Stimulated activated CD8-positive, alpha-beta memory T cell treated with anti-CD3 and anti-CD28 coated beads, Interleukin-4, amount 100 ng/mL, for 4 hours (primary cell): ENCODE results near the gene REEP5.
"Not testable (repeated sequence)": the region's sequence is repeated elsewhere in the genome, so short reads cannot be mapped to it uniquely, and the experiment has no call there.

Experiments used
- DNase-seq, 2 donors: peaks; one replicate each; pipeline ENCODE4 v3.0.0-alpha.2; 2020; ENCODE audit warnings: low read depth in 2 of 2, low spot score in 1 of 2

The REEP5 gene

DNA sequence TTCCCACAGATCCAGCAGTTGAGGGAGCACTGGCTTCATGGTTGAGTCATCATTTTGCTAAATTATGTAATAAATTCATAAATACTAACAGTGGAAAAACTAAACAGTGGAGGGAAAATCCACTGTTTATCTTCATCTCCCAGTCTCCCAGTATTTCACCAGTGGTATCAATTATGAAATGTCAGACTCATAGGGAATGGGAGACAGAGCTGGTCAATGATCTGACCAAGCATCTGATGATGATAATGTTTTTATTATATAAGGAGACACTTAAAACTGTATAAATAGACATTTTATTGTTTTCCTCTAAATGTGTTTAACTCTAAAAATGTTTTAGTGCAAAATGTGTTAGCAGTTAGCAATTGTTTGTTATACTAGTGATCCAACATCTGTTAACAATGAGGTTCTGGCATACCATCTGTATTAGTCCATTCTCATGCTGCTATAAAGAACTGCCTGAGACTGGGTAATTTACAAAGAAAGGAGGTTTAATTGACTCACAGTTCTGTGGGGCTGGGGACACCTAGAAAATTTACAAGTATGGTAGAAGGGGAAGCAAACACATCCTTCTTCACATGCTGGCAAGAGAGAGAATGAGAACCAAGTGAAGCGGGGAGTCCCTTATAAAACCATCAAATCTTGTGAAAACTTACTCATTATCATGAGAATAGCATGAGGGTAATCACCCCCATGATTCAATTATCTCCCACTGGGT, 11.8 kb upstream of the REEP5 start:
- DNase-seq = no peak

DNA sequence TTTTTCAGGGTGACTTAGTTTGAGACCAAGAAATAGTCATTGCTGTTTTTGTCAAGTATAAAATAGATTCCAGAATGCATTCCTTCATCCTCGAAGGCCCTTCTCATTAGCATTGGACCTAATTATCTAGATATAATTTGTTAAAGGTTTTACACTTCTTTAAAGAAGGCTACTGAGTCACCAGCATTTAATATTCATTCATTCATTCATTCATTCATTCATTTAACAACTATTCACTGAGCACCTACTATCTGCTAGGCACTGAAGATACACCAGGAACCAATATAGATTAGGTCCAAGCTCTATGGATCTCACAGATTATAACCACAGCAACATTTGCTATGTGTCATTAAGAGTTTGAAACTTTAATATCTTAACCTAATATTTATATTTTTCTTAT, 11.1 kb upstream of the REEP5 start:
- no peak for DNase-seq

DNA sequence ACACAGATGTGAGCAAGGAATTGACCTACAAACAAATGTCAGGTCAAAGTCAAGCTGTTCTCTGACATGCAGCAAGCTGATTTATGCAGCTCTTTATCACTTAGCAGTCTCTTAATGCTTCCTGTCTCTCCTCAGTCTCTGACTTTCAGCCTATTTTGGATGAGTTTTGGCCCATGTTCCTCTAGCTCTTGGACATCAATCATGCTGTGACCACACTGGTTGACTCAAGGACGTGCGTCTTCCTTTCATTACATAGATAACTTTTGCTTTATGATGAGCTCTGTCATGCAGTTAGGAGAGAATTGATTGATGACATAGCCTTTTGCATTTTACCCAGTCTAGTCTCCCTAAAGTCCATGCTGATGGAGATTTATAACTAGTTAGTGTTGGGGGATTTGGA, 9.4 kb upstream of the REEP5 start:
- DNase-seq = no peak

DNA sequence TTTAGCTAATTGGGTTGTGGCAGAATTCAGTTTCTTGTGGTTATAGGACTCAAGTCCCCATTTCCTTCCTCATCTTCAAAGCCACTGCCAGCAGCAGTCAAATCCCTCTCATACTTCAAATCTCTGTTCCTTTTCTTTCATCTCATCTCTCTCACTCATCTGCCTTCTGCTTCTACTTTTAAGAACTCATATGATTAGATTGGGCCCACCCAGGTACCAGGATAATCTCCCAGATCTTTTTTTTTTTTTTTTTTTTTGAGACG, 8.0 kb upstream of the REEP5 start:
- DNase-seq = no peak

DNA sequence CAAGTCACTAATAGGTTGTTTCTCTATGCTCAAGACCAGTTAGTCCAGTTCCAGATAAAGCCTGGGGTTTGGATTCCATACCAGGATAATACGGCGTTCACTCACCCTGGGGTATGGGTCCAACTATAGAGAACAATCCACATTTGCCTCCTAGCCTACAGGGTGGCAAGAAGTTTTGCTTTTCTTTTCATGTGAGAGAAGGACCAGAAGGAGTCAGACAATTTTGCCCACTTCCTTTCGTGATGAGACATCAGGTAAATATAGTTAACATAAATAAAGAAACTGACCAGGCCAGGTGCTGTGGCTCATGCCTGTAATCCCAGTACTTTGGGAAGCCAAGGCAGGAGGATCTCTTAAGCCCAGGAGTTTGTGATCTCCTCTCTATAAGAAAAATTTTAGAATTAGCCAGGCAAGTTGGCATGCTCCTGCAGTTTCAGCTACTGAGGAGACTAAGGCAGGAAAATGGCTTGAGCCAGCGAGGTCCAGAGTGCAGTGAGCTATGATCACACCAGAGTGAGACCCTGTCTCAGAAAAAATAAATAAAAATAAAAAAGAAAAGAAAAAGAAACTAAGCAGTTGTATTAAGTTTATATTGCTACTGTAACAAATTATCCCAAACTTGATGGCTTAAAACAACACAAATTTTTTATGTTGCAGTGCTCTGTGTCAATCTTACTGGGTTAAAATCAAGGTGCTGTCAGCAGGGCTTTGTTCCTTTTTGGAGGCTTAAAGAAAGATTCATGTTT, 7.5 kb upstream of the REEP5 start:
- DNase-seq = no peak

DNA sequence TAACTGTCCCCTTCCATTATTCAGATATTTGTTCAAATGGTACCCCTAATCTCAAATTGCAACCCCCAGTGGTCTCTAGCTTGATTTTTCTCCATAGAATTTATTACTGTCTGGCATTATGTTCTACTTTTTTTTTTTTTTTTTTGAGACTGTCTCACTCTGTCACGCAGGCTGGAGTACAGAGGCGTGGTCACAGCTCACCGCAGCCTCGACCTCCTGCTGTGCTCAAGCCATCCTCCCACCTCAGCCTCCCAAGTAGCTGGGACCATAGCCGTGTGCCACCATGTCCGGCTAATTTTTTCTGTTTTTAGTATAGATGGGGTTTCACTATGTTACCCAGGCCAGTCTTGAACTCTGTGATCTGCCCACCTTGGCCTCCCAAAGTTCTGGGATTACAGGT, 2.0 kb upstream of the REEP5 start:
- DNase-seq = no peak

DNA sequence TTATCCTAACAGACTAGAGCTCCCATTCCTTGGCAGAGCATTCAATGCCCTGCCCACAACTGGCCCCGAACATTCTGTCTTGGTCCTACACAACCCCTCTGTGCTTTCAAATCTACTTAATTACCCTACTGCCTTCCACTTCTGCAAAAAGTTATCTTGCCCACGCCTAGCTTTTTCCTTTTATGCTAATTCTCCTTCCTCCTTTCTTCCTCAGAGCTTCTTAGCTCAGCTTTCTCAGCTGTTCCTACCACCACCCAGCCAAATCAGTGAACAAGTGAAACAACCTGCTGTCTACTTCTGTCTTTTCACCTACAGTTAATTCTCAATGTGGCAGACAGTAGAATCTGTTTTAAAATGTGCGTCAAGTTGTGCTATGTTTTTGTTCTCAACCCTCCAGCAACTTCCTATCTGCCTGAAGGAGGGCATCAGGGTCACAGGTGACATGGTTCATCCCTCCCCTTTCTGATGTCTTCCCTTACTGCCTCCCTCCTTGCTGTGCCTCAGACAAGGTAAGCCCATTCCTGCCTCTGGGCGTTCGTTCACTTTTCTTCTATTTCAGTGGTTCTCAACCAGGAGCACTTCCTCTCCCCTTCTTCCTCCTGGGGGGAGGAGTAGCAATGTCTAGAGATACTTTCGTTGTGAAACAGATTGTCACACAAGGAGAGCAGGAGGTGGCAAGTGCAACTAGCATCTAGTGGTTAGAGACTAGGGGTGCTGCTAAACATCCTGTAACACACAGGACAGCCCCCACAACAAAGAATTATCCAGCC, 1.3 kb upstream of the REEP5 start:
- no peak for DNase-seq

DNA sequence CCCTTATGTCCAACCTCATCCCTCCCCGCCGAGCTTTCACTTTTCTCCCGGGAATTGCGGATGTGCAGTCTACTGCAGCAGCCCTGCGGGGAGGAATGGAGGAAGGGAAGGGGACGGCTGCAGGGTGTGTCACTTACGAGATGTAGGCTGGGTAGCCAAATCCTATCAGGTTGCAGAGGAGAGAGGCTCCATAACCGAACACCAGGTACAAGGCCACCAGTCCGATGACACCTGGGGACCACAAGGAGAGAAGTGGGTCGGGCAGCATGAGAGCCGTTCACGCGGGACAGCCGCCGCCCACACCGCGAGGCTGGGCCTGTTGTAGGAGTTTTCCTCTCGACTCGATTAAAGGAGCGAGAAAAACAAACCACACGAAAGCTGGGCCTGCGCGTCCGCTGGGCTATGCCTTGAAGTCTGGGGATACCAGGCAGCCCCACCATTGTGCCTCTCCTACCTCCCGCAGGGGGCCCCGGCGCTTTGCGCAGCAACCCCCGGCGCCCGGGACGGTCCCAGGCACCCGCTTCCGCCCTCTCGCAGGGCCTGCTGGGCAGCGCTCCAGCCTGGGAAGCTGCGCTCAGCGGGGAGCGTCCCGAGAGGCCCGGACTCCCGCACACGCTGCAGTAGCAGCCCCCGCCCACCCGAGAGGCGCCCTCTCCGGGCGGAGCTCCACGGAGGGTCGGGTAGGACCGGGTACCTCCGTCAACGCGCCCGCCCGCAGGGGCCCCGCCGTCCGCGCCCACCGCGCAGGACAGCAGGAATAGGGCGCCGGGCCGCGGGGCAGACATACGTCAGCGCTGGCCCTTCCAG, 798 bp downstream of the REEP5 start:
- DNase-seq = peak in 1 of 2 donors; percentile 36

DNA sequence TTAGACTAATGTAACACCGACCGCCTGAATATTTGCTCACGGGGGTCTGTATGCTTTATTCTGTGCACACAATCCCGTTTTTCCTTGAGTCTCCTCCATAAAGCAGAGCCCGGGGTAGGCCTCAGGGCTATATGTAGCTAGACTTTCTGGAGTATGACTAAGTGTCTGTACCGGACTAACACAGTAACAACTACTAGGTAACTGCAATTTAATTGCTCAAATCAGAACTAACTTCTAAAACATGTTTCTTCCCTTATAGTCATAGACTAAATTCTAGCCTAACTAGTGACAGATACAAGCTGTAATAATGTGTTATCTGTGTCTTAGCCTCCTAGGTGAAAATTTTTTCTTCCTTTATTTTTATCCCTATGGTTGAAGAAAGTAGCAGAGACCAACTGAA, 2.1 kb downstream of the REEP5 start:
- no peak for DNase-seq

DNA sequence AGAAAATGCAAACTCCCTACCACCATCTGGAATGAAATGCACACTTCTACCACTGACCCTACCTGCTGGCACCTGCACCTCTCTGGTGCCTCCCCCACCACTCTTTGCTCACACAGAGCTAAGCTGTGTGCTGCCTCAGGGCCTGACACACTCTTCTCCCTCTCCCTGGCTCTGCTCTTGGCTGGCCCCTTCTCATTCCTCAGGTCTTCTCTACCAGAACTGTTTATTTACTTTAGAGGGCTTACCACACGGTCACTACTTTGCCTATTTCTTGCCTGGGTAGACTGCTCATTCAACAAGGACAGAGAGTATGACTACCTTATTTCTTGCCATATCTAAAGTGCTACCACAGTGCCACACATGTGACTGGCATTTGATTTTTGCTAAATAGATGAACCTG, 3.3 kb downstream of the REEP5 start:
- no peak for DNase-seq

DNA sequence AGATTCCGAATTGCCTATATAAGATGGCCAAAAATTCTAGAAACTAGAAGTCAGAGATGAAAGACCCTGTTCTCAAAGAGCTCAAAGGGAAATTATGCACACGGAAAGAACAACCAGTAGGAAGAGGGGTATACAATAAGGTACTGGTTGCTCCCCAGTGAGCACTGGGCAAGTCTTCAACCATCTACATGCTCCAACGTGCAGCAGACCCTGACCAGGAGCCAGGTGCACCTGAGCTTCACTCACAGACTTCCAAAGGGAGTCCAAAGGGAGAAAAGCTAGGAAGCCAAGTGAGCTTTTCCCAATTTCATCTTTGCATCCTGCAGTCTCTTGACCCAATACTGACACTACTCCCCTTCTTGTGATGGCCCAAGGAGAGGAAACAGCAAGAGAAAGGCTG, 3.9 kb downstream of the REEP5 start:
- DNase-seq = no peak

DNA sequence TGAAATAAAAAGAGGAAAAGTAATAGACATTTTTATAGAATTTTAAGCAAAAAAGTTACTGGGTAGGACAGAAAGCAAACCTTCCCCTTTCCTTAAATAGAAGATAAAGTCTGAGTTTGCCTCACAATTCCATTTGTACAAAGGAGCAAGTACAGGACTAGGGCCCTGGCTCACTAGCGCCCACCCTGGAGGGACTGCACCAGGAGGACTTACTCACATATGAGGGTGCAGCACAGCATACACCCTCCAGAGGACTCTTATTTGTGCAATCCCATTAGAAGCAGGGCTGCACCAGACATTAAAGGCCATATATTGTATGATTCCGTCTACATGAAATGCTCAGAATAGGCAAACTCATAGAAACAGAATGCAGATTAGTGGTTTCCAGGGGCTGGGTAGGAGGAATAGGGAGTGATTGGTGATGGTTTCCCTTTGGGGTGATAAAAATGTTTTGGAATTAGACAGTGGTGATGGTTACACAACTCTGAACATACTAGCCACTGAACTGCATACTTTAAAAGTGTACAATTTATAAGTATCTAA, 4.5 kb downstream of the REEP5 start:
- DNase-seq = no peak

DNA sequence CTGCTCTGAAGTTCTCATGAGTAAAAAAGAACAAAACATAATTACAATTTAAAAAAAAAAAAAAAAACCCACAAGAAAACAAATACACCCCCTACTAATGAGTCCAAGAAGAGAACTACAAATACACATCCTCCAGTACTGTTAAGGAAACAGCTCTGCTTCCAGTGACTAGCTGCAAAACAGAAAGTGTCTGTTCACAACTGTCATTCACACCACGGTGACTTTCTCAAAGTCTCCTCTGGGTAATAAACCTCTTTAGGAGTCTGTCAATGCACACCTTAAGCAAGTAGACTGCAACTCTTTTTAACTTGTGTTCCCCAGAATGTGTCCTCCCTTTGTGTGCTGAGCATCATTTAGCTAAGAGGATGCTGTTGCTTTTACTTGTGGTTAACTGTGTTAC, 6.2 kb downstream of the REEP5 start:
- DNase-seq = no peak

DNA sequence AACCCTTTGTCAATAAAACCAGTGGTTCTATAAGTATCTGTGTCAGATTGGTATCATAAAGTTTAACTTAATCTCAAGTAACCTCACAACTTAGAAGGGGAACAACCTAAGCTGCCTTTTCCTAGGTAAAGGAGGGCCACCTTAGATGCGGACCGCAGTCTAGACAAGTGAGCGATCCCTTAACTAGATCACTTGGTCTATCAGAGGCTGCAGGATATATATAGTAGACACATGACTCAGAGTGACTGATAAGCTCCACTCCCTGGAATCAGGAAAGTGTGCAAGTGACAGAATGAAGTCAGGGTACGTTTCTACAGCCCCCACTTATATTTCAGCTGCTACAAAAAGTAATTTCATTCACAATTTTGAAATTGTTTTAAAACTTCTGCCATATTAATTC, 7.4 kb downstream of the REEP5 start:
- no peak for DNase-seq

DNA sequence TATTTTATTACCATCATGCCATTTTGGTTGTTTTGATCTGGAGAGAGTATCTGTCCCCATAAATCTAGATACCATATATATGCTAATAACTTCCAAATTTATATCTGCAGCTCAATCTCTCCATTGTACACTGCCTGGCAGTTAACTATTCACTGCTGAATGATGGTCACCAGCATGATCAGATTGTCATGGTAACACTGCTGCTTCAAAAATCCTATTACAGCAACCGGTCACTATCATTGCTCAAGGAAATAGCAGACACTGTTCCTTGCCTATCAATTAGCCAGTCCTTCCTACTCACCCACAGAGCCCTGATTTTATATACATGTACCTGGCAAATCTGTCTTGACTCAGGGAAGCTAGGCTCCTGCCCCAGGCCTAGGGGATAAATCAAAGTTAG, 11.5 kb downstream of the REEP5 start:
- DNase-seq = no peak

DNA sequence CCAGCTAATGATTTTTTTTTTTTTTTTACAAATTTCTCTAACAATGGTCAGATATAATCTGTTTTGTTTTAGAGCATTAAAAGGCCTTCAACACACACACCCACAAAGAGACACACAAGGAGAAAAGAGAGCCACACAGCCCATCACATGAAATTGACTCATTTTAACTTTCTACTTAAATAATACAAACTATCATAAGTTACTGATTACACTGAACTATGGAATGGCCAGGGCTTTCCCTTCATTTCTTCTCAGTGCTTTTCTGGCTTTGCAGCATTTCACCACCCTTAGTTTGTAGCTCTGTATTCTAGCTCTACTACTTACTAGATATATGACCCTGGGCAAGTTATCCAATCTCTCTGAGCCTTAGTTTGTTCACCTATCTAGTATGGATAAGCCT, 13.2 kb downstream of the REEP5 start:
- DNase-seq = no peak

DNA sequence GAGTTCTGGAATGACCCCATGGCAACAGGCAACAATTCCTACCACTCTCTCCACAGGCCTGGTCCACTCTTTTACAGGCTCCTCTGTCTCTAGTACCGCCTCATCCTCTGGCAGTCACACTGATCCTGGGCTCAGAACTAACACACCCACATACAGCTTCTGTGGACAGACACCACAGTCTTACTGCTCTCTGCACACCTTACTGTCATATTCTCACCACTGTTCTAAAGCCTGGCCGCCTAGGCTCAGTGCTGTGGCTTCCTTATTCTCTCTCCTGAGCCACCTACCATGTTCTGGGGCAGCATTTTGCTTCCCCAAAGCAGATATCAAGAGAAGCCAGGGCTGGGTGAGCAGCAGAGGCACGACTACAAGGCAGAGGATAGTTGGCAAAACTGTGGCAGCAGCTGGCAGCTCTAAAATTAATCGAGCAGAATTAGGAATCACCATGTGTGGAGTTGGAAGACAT, 14.8 kb downstream of the REEP5 start:
- DNase-seq = no peak

DNA sequence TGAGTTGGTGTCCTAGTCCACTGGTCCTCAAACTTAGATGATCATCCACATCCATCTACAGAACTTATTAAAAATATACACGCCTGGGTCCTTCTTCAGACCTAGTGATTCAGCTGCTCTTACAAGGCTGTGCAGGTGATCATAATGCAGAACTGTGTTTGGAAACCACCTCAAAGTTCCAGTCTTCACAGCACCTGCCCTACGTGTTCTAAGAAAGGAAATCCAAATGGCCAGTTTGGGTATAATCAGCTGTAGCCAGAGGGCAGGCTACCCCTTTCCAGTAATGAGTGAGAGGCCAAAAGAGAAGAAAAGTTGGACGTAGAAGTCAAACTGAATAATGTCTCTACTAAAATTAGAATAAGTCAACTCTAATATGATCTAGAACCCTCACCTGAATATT, 15.4 kb downstream of the REEP5 start:
- no peak for DNase-seq

DNA sequence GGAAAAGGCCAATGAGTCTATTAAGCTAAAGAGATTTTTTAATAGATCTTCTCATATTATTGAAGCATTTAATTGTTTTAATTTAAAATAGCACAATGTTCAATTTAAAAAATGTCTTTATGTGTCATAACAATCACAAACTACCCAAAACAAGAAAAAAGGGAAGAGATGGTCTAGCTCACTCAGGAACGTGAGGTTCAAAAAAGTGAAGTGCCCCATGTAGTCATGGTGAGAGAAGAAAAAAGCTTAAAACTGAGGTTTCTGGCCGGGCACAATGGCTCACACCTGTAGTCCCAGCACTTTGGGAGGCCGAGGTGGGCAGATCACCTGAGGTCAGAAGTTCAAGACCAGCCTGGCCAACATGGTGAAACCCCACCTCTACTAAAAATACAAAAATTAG, 17.0 kb downstream of the REEP5 start:
- DNase-seq = not testable (repeated sequence)

DNA sequence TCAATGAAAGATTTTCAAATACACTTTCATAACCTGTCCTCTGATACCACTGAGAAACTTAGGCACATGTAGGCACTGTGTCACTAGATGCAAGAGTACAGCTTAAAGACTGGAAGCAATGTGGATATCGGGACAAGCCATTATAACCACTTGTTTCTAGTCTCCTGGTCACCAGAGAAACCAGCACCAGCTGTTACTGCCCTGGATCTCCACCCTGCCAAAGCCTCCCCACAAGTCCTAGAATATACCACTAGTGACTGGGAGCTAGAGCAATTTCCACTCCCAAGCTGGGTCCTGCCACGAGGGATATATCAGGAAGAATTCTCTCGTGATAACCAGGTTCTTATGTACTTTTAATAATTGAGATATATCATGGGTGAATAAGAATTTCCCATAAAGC, 19.5 kb downstream of the REEP5 start:
- DNase-seq = no peak

DNA sequence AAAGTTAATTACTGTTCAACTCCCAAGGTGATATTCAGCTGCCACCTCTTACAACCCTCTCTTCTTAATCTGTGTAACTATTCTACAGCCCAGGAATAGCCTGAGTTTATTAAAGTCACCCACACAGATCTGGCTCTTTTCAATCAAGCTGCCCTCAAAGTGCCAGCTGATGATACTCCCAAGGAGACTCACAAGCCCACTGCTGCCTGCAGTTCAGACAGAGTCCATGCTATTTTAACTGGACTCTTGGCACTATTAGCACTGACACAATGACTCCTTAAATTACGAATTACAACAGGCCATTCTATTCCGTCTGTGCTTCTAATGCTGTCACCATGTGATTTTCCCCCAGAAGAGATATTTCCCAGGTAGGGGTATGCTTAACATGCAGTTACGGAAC, 26.3 kb downstream of the REEP5 start:
- no peak for DNase-seq
